ENCODE results near the gene DNAH1.

Gene DNAH1

GRCh38 chr3:52393959-52394670, 78.0 kb downstream of the DNAH1 start:
- no peaks in the 10 kb centered on the region for H3K9me3 ChIP-seq (ENCODE audit: control insufficient read depth, insufficient read depth, low read length)
- H3K4me1 ChIP-seq (ENCODE audit: control insufficient read depth, insufficient read depth, low read length), result no peaks in the 10 kb centered on the region
- no peaks in the 10 kb centered on the region for H3K36me3 ChIP-seq (ENCODE audit: control insufficient read depth, insufficient read depth, low read length)
- H3K9ac ChIP-seq (ENCODE audit: low read depth, low read length), result no peak overlapping the region
- no peaks in the 10 kb centered on the region for H3K27me3 ChIP-seq (ENCODE audit: control insufficient read depth, insufficient read depth, low read length)
- H3K4me3 ChIP-seq (ENCODE audit: low read depth, low read length), result no peak overlapping the region

DNA sequence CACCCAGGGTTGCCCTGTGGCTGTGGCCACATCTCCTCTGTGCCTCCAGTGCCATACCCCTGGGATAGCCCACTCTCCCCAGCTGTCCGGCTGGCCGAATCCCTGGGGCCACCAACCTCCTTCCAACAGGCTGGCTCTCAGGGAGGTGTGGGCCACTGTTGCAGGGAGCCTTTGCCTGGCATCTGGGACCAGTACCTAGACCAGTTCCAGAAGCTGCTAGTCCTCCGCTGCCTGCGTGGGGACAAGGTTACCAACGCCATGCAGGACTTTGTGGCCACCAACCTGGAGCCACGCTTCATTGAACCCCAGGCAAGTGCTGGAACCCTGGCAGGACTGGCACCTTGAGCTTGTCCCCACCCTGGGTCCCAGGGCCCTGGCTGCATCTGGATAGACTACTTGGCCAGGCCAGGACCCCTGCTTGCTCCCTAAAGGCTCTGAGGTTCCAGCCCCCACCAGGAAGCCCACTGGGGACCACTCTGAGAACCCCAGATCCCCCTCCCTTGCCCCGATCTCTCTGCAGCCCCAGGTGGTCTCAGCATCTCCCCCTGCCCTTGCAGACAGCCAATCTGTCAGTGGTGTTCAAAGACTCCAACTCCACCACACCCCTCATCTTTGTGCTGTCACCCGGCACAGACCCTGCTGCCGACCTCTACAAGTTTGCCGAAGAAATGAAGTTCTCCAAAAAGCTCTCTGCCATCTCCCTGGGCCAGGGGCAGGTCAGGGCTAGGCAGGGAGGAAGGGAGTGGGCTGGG, 78.8 kb downstream of the DNAH1 start:
- Histone ChIP-seq H3K27me3 (ENCODE audit: control insufficient read depth, insufficient read depth, low read length) (no peaks in the 10 kb centered on the region), H3K9me3 (ENCODE audit: control insufficient read depth, insufficient read depth, low read length) (no peaks in the 10 kb centered on the region), H3K36me3 (ENCODE audit: control insufficient read depth, insufficient read depth, low read length) (no peaks in the 10 kb centered on the region), H3K4me1 (ENCODE audit: control insufficient read depth, insufficient read depth, low read length) (no peaks in the 10 kb centered on the region), H3K4me3 (ENCODE audit: low read depth, low read length) (no peak overlapping the region), H3K9ac (ENCODE audit: low read depth, low read length) (no peak overlapping the region)

DNA sequence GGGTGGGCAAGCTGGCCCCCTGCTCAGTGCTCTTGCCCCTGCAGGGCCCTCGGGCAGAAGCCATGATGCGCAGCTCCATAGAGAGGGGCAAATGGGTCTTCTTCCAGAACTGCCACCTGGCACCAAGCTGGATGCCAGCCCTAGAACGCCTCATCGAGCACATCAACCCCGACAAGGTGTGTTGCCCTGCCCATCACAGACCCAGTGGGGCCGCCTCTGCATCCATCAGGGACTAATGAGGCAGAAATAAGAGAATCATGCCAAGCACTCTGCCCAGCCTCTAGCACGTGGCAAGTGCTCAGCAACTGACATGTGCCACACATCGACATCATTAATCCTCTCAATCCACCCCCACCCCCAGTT, 79.4 kb downstream of the DNAH1 start:
- H3K36me3 ChIP-seq (ENCODE audit: control insufficient read depth, insufficient read depth, low read length), result no peaks in the 10 kb centered on the region
- H3K27me3 ChIP-seq (ENCODE audit: control insufficient read depth, insufficient read depth, low read length), result no peaks in the 10 kb centered on the region
- H3K9me3 ChIP-seq (ENCODE audit: control insufficient read depth, insufficient read depth, low read length), result no peaks in the 10 kb centered on the region
- no peak overlapping the region for H3K9ac ChIP-seq (ENCODE audit: low read depth, low read length)
- no peak overlapping the region for H3K4me3 ChIP-seq (ENCODE audit: low read depth, low read length)
- H3K4me1 ChIP-seq (ENCODE audit: control insufficient read depth, insufficient read depth, low read length), result no peaks in the 10 kb centered on the region

- Histone ChIP-seq H3K4me1 (ENCODE audit: control insufficient read depth, insufficient read depth, low read length) (no peaks in the 10 kb centered on the region), H3K27me3 (ENCODE audit: control insufficient read depth, insufficient read depth, low read length) (no peaks in the 10 kb centered on the region), H3K36me3 (ENCODE audit: control insufficient read depth, insufficient read depth, low read length) (peaks cover 2% of the 10 kb centered on the region), H3K9me3 (ENCODE audit: control insufficient read depth, insufficient read depth, low read length) (no peaks in the 10 kb centered on the region), H3K9ac (ENCODE audit: low read depth, low read length) (no peak overlapping the region), H3K4me3 (ENCODE audit: low read depth, low read length) (no peak overlapping the region)
Measured at GRCh38 chr3:52396011-52396906, 80.1 kb downstream of the DNAH1 start.

GRCh38 chr3:52396907-52397591, 80.9 kb downstream of the DNAH1 start:
- no peak overlapping the region for H3K4me3 ChIP-seq (ENCODE audit: low read depth, low read length)
- no peaks in the 10 kb centered on the region for H3K4me1 ChIP-seq (ENCODE audit: control insufficient read depth, insufficient read depth, low read length)
- no peak overlapping the region for H3K9ac ChIP-seq (ENCODE audit: low read depth, low read length)
- H3K9me3 ChIP-seq (ENCODE audit: control insufficient read depth, insufficient read depth, low read length), result no peaks in the 10 kb centered on the region
- H3K36me3 ChIP-seq (ENCODE audit: control insufficient read depth, insufficient read depth, low read length), result peaks cover 10% of the 10 kb centered on the region
- H3K27me3 ChIP-seq (ENCODE audit: control insufficient read depth, insufficient read depth, low read length), result no peaks in the 10 kb centered on the region

DNA sequence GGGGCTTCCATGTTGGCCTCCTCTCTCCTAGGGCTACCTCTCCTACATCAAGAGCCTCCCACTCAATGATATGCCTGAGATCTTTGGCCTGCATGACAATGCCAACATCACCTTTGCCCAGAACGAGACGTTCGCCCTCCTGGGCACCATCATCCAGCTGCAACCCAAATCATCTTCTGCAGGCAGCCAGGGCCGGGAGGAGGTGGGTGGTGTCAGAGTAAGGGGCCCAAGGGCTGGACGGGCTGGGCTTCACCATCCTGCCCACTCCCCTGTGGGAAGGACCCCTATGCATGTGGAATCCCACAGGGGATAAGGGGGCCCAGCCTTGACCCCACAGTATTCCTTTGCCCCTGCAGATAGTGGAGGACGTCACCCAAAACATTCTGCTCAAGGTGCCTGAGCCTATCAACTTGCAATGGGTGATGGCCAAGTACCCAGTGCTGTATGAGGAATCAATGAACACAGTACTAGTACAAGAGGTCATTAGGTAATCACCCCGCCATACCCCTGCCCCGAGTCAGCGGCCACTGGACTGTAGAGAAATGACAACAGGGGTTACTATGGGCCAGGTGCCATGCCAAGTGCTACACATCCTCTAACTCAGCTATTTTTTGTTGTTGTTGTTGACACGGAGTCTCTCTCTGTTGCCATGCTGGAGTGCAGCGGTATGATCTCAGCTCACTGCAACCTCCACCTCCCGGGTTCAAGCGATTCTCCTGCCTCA, 81.7 kb downstream of the DNAH1 start:
- Histone ChIP-seq H3K36me3 (ENCODE audit: control insufficient read depth, insufficient read depth, low read length) (peaks cover 18% of the 10 kb centered on the region), H3K4me3 (ENCODE audit: low read depth, low read length) (no peak overlapping the region), H3K9me3 (ENCODE audit: control insufficient read depth, insufficient read depth, low read length) (no peaks in the 10 kb centered on the region), H3K27me3 (ENCODE audit: control insufficient read depth, insufficient read depth, low read length) (no peaks in the 10 kb centered on the region), H3K4me1 (ENCODE audit: control insufficient read depth, insufficient read depth, low read length) (no peaks in the 10 kb centered on the region), H3K9ac (ENCODE audit: low read depth, low read length) (no peak overlapping the region)

DNA sequence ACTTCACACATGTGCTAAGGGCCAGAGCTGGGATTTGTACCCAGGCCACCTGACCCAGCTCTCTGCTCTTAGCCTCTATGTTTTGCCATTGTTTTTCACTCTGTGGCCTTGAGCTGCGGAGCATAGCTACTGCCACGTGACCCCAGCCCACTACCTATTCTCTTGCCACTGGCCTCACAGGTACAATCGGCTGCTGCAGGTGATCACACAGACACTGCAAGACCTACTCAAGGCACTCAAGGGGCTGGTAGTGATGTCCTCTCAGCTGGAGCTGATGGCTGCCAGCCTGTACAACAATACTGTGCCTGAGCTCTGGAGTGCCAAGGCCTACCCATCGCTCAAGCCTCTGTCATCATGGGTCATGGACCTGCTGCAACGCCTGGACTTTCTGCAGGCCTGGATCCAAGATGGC, 82.6 kb downstream of the DNAH1 start:
- H3K27me3 ChIP-seq (ENCODE audit: control insufficient read depth, insufficient read depth, low read length), result no peaks in the 10 kb centered on the region
- H3K9ac ChIP-seq (ENCODE audit: low read depth, low read length), result no peak overlapping the region
- no peaks in the 10 kb centered on the region for H3K4me1 ChIP-seq (ENCODE audit: control insufficient read depth, insufficient read depth, low read length)
- peaks cover 26% of the 10 kb centered on the region for H3K36me3 ChIP-seq (ENCODE audit: control insufficient read depth, insufficient read depth, low read length)
- no peaks in the 10 kb centered on the region for H3K9me3 ChIP-seq (ENCODE audit: control insufficient read depth, insufficient read depth, low read length)
- no peak overlapping the region for H3K4me3 ChIP-seq (ENCODE audit: low read depth, low read length)

- peaks cover 30% of the 10 kb centered on the region for H3K36me3 ChIP-seq (ENCODE audit: control insufficient read depth, insufficient read depth, low read length)
- no peaks in the 10 kb centered on the region for H3K9me3 ChIP-seq (ENCODE audit: control insufficient read depth, insufficient read depth, low read length)
- no peak overlapping the region for H3K4me3 ChIP-seq (ENCODE audit: low read depth, low read length)
- H3K4me1 ChIP-seq (ENCODE audit: control insufficient read depth, insufficient read depth, low read length), result no peaks in the 10 kb centered on the region
- H3K9ac ChIP-seq (ENCODE audit: low read depth, low read length), result no peak overlapping the region
- H3K27me3 ChIP-seq (ENCODE audit: control insufficient read depth, insufficient read depth, low read length), result no peaks in the 10 kb centered on the region
Measured at GRCh38 chr3:52399131-52399530, 83.0 kb downstream of the DNAH1 start.

DNA sequence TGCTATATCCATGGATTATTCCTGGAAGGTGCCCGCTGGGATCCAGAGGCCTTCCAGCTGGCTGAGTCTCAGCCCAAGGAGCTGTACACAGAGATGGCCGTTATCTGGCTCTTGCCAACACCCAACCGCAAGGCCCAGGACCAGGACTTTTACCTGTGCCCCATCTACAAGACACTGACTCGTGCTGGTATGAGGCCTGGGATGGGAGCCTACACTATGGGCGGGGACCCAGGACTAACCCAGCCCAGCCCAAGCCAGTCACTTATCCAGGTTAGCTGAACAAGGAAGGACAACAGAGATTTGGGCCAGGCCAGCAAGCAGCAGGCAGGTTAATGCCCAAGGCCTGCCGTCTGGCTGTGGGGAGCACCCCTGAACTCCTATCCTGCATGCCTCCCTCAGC, 83.5 kb downstream of the DNAH1 start:
- H3K27me3 ChIP-seq (ENCODE audit: control insufficient read depth, insufficient read depth, low read length), result no peaks in the 10 kb centered on the region
- H3K9ac ChIP-seq (ENCODE audit: low read depth, low read length), result no peak overlapping the region
- no peaks in the 10 kb centered on the region for H3K9me3 ChIP-seq (ENCODE audit: control insufficient read depth, insufficient read depth, low read length)
- H3K4me1 ChIP-seq (ENCODE audit: control insufficient read depth, insufficient read depth, low read length), result no peaks in the 10 kb centered on the region
- no peak overlapping the region for H3K4me3 ChIP-seq (ENCODE audit: low read depth, low read length)
- H3K36me3 ChIP-seq (ENCODE audit: control insufficient read depth, insufficient read depth, low read length), result peaks cover 34% of the 10 kb centered on the region

DNA sequence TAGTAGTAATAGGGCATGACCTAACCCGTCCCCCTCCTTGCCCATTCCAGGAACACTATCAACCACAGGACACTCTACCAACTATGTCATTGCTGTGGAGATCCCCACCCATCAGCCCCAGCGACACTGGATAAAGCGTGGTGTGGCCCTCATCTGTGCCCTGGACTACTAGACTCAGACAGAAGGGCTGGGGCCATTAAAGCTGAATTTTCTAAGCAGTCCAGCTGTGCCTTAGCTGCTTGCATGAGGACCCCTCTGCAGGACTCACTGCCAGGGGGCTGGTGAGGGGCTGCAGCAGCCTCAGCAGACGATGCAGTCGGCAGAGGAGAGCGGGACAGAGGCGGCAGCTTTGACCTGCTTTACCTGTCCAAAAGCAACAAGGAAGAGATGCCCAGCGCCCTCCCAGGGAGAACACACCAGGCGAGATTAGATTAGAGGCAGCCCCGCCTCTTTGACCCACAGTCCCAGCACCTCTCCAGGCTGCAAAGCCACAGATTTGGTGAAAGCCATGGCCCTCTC, 84.2 kb downstream of the DNAH1 start:
- Histone ChIP-seq H3K9me3 (ENCODE audit: control insufficient read depth, insufficient read depth, low read length) (no peaks in the 10 kb centered on the region), H3K36me3 (ENCODE audit: control insufficient read depth, insufficient read depth, low read length) (peaks cover 40% of the 10 kb centered on the region), H3K4me1 (ENCODE audit: control insufficient read depth, insufficient read depth, low read length) (no peaks in the 10 kb centered on the region), H3K9ac (ENCODE audit: low read depth, low read length) (no peak overlapping the region), H3K27me3 (ENCODE audit: control insufficient read depth, insufficient read depth, low read length) (no peaks in the 10 kb centered on the region), H3K4me3 (ENCODE audit: low read depth, low read length) (no peak overlapping the region)

DNA sequence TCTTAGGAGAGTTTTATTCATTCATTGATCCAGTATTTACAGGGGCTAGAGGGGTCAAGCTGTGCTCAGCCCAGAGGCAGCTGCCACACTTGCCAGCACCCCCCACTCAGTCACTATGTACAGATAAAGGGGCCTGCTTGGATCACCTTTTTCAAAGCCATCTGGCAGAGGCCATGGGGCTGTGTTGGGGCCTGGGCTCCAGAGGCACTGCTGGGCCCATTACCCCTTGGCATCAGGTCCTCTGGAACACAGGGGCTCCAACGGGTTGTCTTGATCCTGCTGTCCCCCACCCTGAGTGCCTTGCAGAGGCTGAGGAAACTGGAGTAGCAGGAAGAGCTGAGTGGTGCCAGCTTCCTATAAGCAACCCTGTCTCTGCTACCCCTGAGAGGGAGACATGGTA, 84.9 kb downstream of the DNAH1 start:
- Histone ChIP-seq H3K27me3 (ENCODE audit: control insufficient read depth, insufficient read depth, low read length) (no peaks in the 10 kb centered on the region), H3K9ac (ENCODE audit: low read depth, low read length) (no peak overlapping the region), H3K36me3 (ENCODE audit: control insufficient read depth, insufficient read depth, low read length) (peaks cover 46% of the 10 kb centered on the region), H3K4me1 (ENCODE audit: control insufficient read depth, insufficient read depth, low read length) (no peaks in the 10 kb centered on the region), H3K9me3 (ENCODE audit: control insufficient read depth, insufficient read depth, low read length) (no peaks in the 10 kb centered on the region), H3K4me3 (ENCODE audit: low read depth, low read length) (no peak overlapping the region)
